ENCODE measurements around the gene CTSZ.

The CTSZ gene

DNA sequence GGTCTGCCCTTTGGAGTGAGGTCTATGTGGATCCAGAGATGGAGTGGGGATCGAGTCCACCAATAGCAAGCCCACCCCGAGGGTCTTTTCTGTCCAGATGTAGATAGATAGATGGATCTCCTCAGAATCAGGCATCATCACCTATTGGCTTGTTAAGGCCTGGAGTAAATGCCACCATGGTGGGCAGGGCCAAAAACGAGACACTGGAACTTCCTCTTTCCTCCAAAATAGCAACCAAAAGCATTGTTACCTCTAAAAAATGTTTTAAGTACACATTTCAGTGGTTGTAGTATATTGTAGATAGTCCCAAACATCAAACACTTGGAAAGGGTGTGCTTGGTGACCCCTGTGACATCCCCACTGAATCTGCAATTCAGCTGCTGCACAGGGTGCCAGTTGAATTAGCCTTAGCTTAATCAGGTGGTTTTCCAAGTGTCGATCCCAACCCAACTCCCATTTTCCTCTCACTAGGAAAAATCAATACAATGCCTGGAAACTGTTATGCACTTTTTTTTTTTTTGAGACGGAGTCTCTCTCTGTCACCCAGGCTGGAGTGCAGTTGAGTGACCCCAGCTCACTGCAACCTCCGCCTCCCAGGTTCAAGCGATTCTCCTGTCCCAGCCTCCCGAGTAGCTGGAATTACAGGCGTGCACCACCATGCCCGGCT is 61.0 kb downstream of the CTSZ start:
- TF ChIP-seq POLR2AphosphoS5 (IDR thresholded peaks at IDR 0.05; ENCODE audit: low read depth, low read length), result no peak
- TF ChIP-seq POLR2A (IDR thresholded peaks at IDR 0.05; ENCODE audit: low read depth, low read length), result no peak
- TF ChIP-seq TAF1 (IDR thresholded peaks at IDR 0.05; ENCODE audit: borderline replicate concordance, low read depth, low read length), result no peak
- FAIRE-seq (no peak), DNase-seq (ENCODE audit: insufficient read length) (no peak)

Measured in GM12892 (cell line).